ENCODE data around the gene UBTD1.

The UBTD1 gene

GRCh38 chr10:97611473-97611872 lies 112.7 kb downstream of the UBTD1 start:
- no peak for DNase-seq (ENCODE audit: low read depth in 1 of 2, low spot score in 1 of 2)

GRCh38 chr10:97612386-97612785 lies 113.7 kb downstream of the UBTD1 start:
- no peak for DNase-seq (ENCODE audit: low read depth in 1 of 2, low spot score in 1 of 2)

- no peak for DNase-seq (ENCODE audit: low read depth in 1 of 2, low spot score in 1 of 2)
These were observed 119.6 kb downstream of the UBTD1 start for GRCh38 chr10:97618285-97618684.

- no peak for DNase-seq (ENCODE audit: low read depth in 1 of 2, low spot score in 1 of 2)
These were observed 120.0 kb downstream of the UBTD1 start for GRCh38 chr10:97618733-97619132.

Data from activated T-helper 1 cell treated with anti-CD3 and anti-CD28 coated beads, Interleukin-2, amount 50 U/mL, for 16 hours (primary cell).